GM12878 (cell line): ENCODE data around the gene C1QL4. TPM values are rescaled to one million over a fixed set of nuclear protein-coding genes. Genes with fewer than 3 reads are reported as not detected.

Source experiments
- ATAC-seq: fragments of 200-7000 bp; cut with Tn5 transposase; 3 replicates; pipeline ENCODE4 v1.9.1; 2020; ENCODE audit warnings: mild to moderate bottlenecking, moderate library complexity
- BruUV-seq: library from RNA; stranded (reverse); fragments of 400-500 nt; replicated peaks from 2 replicates; lab custom pipeline; 2021; lab: Mats Ljungman, UMichigan
- CTCF ChIA-PET: fragments of 300-600 bp; sonication (Branson Sonifier 250); formaldehyde crosslinking; extraction: SDS; loops from one replicate; lab custom pipeline; 2021; ENCODE audit warnings: inconsistent platforms; lab: Yijun Ruan, JAX
- POLR2A ChIA-PET: fragments of 350-600 bp; formaldehyde crosslinking; extraction: SDS; loops from one replicate; lab custom pipeline; 2021; ENCODE audit warnings: inconsistent platforms; lab: Charles Lee
- RAD21 ChIA-PET: fragments of 300-600 bp; sonication (Branson Sonifier 250); formaldehyde crosslinking; loops from one replicate; lab custom pipeline; 2023; ENCODE audit warnings: antibody characterized with exemption; ENCODE audit not compliant: unreplicated experiment; lab: Charles Lee
- SMC1A ChIA-PET: fragments of 300-600 bp; sonication (Branson Sonifier 250); formaldehyde crosslinking; loops from one replicate; lab custom pipeline; 2023; ENCODE audit not compliant: unreplicated experiment, uncharacterized antibody; lab: Charles Lee
- DNase-seq: peaks from one replicate; pipeline ENCODE4 v3.0.0-alpha.2; 2011; ENCODE audit warnings: low read depth, low spot score
- FAIRE-seq: peaks from 3 replicates; lab custom pipeline; 2011; peaks lifted over from hg19 to GRCh38; lab: Jason Lieb, UNC
- H2AFZ ChIP-seq: 2 replicates; pipeline ENCODE4 v1.6.0; 2011; ENCODE audit warnings: low read depth, low read length, control low read depth; ENCODE audit not compliant: control insufficient read depth
- H3K27ac ChIP-seq: 2 replicates; pipeline ENCODE4 v1.5.1; 2011; ENCODE audit warnings: control low read depth; ENCODE audit not compliant: control insufficient read depth, insufficient read depth
- H3K27me3 ChIP-seq, 2 experiments: replicated peaks in 1 of 2; 2 replicates each; pipeline versions ENCODE4 v1.6.0 to v1.6.1; 2011; ENCODE audit warnings: low read length in 1 of 2; ENCODE audit not compliant: control insufficient read depth in 2 of 2, insufficient read depth in 2 of 2
- H3K36me3 ChIP-seq, 2 experiments: 2 replicates each; pipeline ENCODE4 v1.5.1; 2011; ENCODE audit warnings: low read length in 1 of 2; ENCODE audit not compliant: control insufficient read depth in 2 of 2, insufficient read depth in 2 of 2
- H3K4me1 ChIP-seq: 2 replicates; pipeline ENCODE4 v1.6.1; 2011; ENCODE audit warnings: mild to moderate bottlenecking, low read length, moderate library complexity, mixed read lengths; ENCODE audit not compliant: control insufficient read depth, insufficient read depth
- H3K4me2 ChIP-seq: 2 replicates; pipeline ENCODE4 v1.6.0; 2011; ENCODE audit warnings: control low read depth; ENCODE audit not compliant: control insufficient read depth, insufficient read depth
- H3K4me3 ChIP-seq: fragments of 200-600 bp; sonication (generic); 2 replicates; pipeline ENCODE4 v1.5.1; 2016
- H3K79me2 ChIP-seq: 2 replicates; pipeline ENCODE4 v1.6.0; 2011; ENCODE audit warnings: low read length; ENCODE audit not compliant: control insufficient read depth, insufficient read depth
- H3K9ac ChIP-seq: 2 replicates; pipeline ENCODE4 v1.8.0; 2011; ENCODE audit warnings: low read length, control low read depth, mixed read lengths; ENCODE audit not compliant: control insufficient read depth, insufficient read depth
- H3K9me3 ChIP-seq: replicated peaks from 3 replicates; pipeline ENCODE4 v1.5.1; 2011; ENCODE audit warnings: mild to moderate bottlenecking, low read length; ENCODE audit not compliant: control insufficient read depth, insufficient read depth
- H4K20me1 ChIP-seq: 2 replicates; pipeline ENCODE4 v1.6.0; 2011; ENCODE audit not compliant: control insufficient read depth, insufficient read depth
- ELK1 ChIP-seq: IDR thresholded peaks from 2 replicates; pipeline ENCODE4 v1.6.1; 2012; ENCODE audit warnings: low read depth, low read length, improper control_type of control experiment
- NFIC ChIP-seq: IDR thresholded peaks from 2 replicates; pipeline ENCODE4 v1.6.1; 2012; ENCODE audit warnings: low read depth, mild to moderate bottlenecking, inconsistent platforms, low read length, moderate library complexity
- NFYA ChIP-seq: IDR thresholded peaks from 2 replicates; pipeline ENCODE4 v1.6.1; 2011; ENCODE audit warnings: low read depth, mild to moderate bottlenecking, low read length, improper control_type of control experiment, borderline replicate concordance
- PML ChIP-seq: IDR thresholded peaks from 2 replicates; pipeline ENCODE4 v1.6.1; 2012; ENCODE audit warnings: low read length, inconsistent platforms
- POLR2AphosphoS5 ChIP-seq: IDR thresholded peaks from 2 replicates; pipeline ENCODE4 v1.6.1; 2011; ENCODE audit warnings: mild to moderate bottlenecking, low read length, inconsistent platforms
- POU2F2 ChIP-seq: IDR thresholded peaks from 3 replicates; pipeline ENCODE4 v1.6.1; 2011; ENCODE audit warnings: low read depth, mild to moderate bottlenecking, low read length, borderline replicate concordance
- PRDM15 ChIP-seq: fragments of 450-650 bp; formaldehyde crosslinking; IDR thresholded peaks from 2 replicates; pipeline ENCODE4 v1.4.0; 2020; ENCODE audit warnings: mild to moderate bottlenecking, moderate library complexity
- RBBP5 ChIP-seq: fragments of 200-600 bp; sonication (generic); conservative IDR thresholded peaks from 2 replicates; pipeline ENCODE4 v1.6.1; 2016
- RFX5 ChIP-seq: IDR thresholded peaks from 2 replicates; pipeline ENCODE4 v1.6.1; 2011; ENCODE audit warnings: low read depth, low read length, improper control_type of control experiment
- SMAD5 ChIP-seq: IDR thresholded peaks from 2 replicates; pipeline ENCODE4 v1.6.1; 2016; ENCODE audit warnings: antibody characterized with exemption, low read depth
- SPI1 ChIP-seq: IDR thresholded peaks from 2 replicates; pipeline ENCODE4 v1.6.1; 2011; ENCODE audit warnings: low read depth, mild to moderate bottlenecking, low read length, moderate library complexity, borderline replicate concordance; ENCODE audit not compliant: insufficient read depth
- SUPT20H ChIP-seq: IDR thresholded peaks from 2 replicates; pipeline ENCODE4 v1.6.1; 2011; ENCODE audit warnings: low read depth, mild to moderate bottlenecking, low read length, moderate library complexity, borderline replicate concordance; ENCODE audit not compliant: control insufficient read depth
- TCF7 ChIP-seq: IDR thresholded peaks from 2 replicates; pipeline ENCODE4 v1.6.1; 2014; ENCODE audit warnings: antibody characterized with exemption, borderline replicate concordance
- ZNF592 ChIP-seq: fragments of 450-650 bp; IDR thresholded peaks from 2 replicates; pipeline ENCODE4 v1.6.1; 2017; ENCODE audit warnings: mild to moderate bottlenecking, moderate library complexity
- WGBS: methylation state at CpG from one replicate; pipeline ENCODE4 v1.1.6; 2016; ENCODE audit warnings: low lambda C conversion rate; ENCODE audit not compliant: insufficient replicate concordance, insufficient coverage; ENCODE audit errors: missing lambda C conversion rate; 5-methylcytosine and 5-hydroxymethylcytosine counted together
- in situ Hi-C: fragments of 300-500 bp; cut with MboI; formaldehyde crosslinking; loops from 9 replicates; pipeline ENCODE4 v1.14.3; 2018; ENCODE audit warnings: mixed read lengths
- intact Hi-C: fragments of 100-400 bp; cut with micrococcal nuclease; formaldehyde crosslinking; loops from one replicate; pipeline ENCODE4 v1.14.2; 2022; ENCODE audit not compliant: unreplicated experiment
- polyA plus RNA-seq, 11 experiments: library from polyadenylated mRNA; depleted of rRNA in 4 of 11; unstranded in 6 of 11; stranded (reverse) in 5 of 11; fragments of >200 nt; fragmentation: Nextera tagmentation in 4 of 11; fragmentation: Illumina TruSeq in 1 of 11; extraction: Ambion mirVana in 4 of 11; extraction: Trizol in 1 of 11; gene quantifications; 1 replicate in 1 of 11; 2 replicates in 10 of 11; pipeline versions ENCODE4 v1.2.1 to v1.2.3, GENCODE V29; 2011 to 2016; ENCODE audit warnings: inconsistent platforms in 2 of 11, missing spikeins in 2 of 11, low read depth in 1 of 11
- total RNA-seq, 4 experiments: library from RNA; depleted of rRNA in 3 of 4; stranded (reverse); fragments of >200 nt in 3 of 4; fragmentation: Illumina TruSeq in 1 of 4; extraction: Trizol in 1 of 4; gene quantifications; 2 replicates each; pipeline versions ENCODE4 v1.2.1 to v1.2.3, GENCODE V29; 2013 to 2021

C1QL4 gene
- total and polyA plus RNA-seq, 10 of the 15 experiments (the other 5 are each of a cell fraction or from before 2014, with no cell fraction given): 0.05 TPM; not detected in 9

- SMC1A ChIA-PET: interaction anchor here (1.1 to 25.7 kb wide), 3 partner anchors 9 to 165 kb away, joined by 4 to 740 read pairs (median 30); no protein-coding TSS in a partner anchor
- H3K79me2 ChIP-seq: no peaks in the 10 kb centered on the region
- H3K36me3 ChIP-seq: no peaks in the 10 kb centered on the region
- in situ Hi-C loops (no loop called here), intact Hi-C loops (no loop called here)
- no peak overlapping the region for H2AFZ ChIP-seq
- no peaks in the 10 kb centered on the region for H3K9me3 ChIP-seq
- H4K20me1 ChIP-seq: no peaks in the 10 kb centered on the region; the same call in 1 of the 2 replicates
- RAD21 ChIA-PET: interaction anchor here (0.9 to 4.5 kb wide), 6 partner anchors 9 to 168 kb away, joined by 3 to 54 read pairs (median 4); no protein-coding TSS in a partner anchor
- DNase-seq (no peak), FAIRE-seq (no peak), ATAC-seq (no peak)
- CTCF ChIA-PET: interaction anchor here (0.8 to 9.5 kb wide), 10 partner anchors 10 to 232 kb away, joined by 3 to 231 read pairs (median 8); partner anchors contain the start of genes KCNH3, PRPH and TROAP
- H3K27me3 ChIP-seq: peaks cover 8 to 20% of the 10 kb centered on the region in 2 experiments
- 77% methylated on average over 5 of the region's 5 CpGs for WGBS
- H3K4me1 ChIP-seq: peaks cover 23% of the 10 kb centered on the region
- no TSS peak for BruUV-seq
- no peak overlapping the region for H3K4me3 ChIP-seq
- H3K4me2 ChIP-seq: no peak overlapping the region
- POLR2A ChIA-PET: interaction anchor here (0.6 kb wide), 1 partner anchor 11 kb away, joined by 3 read pairs; no protein-coding TSS in a partner anchor
- no peak overlapping the region for H3K9ac ChIP-seq
- H3K27ac ChIP-seq: no peak overlapping the region
- no peak for TF ChIP-seq SMAD5
- no peak for TF ChIP-seq RBBP5
- TF ChIP-seq POU2F2: no peak
- no peak for TF ChIP-seq ELK1
- TF ChIP-seq PRDM15 (CRISPR knock-in tag): no peak
- no peak for TF ChIP-seq TCF7
- TF ChIP-seq NFYA: no peak
- no peak for TF ChIP-seq SUPT20H
- TF ChIP-seq ZNF592: no peak
- TF ChIP-seq NFIC: no peak
- TF ChIP-seq POLR2AphosphoS5: no peak
- no peak for TF ChIP-seq RFX5
- no peak for TF ChIP-seq SPI1
- no peak for TF ChIP-seq PML
Measured at GRCh38 chr12:49348781-49349180, 11.8 kb upstream of the C1QL4 start.
